Medulla oblongata (tissue), 1 donor: ENCODE results near the gene CIAO2B.
"Not testable (repeated sequence)": the region's sequence is repeated elsewhere in the genome, so short reads cannot be mapped to it uniquely, and the experiment has no call there.

Experiments
- DNase-seq: peaks from one replicate; pipeline ENCODE4 v3.0.0-alpha.2; 2015; ENCODE audit errors: extremely low spot score

Gene CIAO2B

GRCh38 chr16:66903544-66904427, 30.4 kb downstream of the CIAO2B start:
- DNase-seq: no peak

DNA sequence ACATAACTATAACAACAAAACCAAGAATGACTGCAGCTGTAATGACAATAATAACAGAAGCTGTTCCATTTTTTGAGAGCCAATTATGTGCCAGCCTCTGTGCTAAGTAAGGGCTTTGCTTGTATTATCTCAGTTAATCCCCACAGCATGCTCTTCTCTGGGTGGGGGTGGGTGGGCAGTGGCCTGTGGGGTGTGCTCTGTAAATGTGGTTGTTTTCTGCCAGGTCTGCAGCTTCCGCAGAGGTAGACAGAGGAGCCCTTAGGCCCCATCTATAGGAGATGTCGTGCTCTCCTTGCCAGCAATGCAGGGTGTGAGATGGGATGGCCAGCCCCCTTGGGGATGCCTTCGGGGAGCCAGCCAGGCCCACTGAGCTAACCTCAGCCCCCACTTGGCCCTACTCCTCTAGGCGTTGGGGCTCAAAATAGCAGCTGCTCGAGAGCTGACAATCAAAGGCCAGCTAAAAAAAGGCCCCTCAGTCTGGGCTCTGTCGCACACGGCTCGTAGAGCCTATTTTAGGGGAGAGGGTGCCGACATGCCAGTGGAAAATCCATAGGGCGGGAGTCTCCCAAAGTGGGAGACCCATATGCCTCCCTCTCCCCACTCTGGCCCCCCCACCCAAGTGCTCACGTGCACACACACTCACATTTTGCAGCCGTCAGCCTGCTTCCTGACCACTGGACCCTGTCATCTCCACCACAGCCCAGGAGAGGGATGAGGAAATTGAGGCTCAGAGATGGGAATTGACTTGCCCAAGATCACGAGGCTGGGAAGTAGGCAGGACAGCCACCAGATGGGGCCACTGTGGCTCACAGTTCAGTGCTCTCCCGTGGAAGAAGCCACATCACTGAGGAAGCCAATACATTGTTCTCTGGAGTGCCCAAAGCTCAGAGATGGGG, 31.3 kb downstream of the CIAO2B start:
- no peak for DNase-seq

DNA sequence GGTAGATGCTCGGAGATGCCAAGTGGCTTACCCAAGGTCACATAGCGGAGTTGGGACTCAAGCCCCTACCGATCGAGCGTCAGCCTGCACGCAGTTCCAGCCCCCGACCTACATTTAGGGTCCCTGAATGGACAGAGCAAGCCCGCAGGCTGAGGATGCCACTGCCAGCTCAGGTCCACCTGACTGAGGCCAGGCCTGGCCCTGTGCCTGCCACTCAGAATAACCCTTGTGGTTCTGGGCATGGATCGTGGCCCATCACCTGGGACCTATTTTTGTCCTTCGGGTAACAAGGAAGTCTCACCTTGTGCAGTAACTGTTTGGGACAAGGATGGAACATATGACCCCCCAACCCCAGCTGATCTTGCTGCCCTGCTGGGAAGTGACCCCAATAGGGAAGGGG, 32.6 kb downstream of the CIAO2B start:
- DNase-seq: no peak

DNA sequence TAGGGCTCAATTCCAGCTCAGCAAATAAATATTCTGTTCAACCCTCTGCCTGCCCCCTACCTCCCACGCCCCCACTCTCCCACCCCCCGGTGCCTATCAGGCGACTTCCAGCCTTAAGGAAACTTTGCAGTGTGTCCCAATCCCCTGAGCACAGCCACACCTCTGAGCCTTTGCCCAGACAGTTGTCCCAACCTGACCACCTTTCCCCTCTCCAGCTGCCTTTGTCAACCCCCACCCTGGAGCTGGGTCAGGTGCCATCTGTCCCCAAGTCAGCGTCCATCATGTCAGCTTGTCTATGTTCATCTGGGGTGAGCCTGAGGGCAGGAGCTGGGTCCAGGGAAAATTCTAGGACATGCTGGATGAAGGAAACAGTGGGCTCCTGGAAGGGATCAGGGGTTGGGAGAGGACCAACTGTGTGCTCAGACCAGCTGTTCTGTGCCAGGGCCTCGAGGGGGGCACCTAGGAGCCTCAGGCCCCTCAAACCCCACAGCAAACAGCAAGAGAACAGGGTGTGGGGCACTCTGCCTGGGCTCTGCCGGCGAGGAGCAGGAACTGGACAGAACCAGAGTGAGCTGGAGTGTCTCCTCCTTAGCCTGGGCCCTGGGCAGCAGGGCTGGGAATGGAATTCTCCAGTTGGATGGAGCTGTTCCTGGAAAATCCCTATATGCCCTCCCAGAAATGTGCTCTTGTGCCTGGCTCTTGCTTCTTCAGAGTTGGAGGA, 33.3 kb downstream of the CIAO2B start:
- peak; percentile 76 for DNase-seq

- peak; percentile 42 for DNase-seq
Measured at GRCh38 chr16:66899945-66900710, 34.1 kb downstream of the CIAO2B start.

DNA sequence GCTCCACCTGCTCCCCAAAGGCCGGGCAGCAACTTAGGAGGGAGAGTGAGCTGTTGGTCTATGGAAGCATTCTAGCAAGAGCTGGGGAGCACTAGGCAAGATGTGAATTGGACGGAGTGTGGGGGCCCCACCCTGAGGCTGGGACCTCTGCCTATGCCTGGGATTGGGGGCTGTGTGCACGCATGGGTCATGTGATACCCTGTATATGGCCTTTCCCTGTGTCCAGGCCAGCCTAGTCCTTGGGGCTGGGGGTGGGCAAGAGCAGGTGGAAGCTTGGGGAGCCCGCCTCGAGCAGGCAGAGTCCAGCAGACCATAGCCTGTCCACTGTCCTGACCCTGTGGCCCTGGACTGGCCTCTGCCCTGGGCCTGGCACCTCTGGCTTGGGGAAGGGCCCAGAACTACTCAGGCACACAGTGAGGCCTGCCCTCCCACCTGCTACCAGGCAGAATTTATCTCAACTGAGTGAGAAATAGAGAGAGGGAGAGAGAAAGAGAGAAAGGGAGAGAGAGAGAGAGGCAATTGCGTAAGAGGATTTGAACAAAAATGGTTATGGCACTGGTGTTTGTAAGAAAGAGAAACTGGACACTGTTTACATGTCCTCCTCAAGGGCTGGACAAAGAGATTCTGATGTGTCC, 34.8 kb downstream of the CIAO2B start:
- DNase-seq: no peak

DNA sequence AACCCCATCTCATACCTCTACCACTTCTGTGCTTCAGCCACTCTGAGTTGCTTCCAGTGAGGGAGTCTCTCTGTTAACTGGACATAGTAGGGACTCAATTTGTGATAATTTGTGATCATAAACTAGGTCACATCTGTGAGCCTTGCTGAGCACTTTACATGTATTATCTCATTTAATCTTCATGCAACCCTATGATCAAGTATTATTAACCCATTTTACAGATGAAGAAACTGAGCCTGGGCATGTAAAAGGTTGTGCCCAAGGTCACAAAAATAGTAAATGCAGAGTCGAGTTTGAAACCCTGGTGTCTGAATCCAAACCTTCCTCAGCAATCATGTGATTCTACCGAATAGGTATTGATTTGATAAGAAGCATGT, 35.3 kb downstream of the CIAO2B start:
- DNase-seq: no peak

DNA sequence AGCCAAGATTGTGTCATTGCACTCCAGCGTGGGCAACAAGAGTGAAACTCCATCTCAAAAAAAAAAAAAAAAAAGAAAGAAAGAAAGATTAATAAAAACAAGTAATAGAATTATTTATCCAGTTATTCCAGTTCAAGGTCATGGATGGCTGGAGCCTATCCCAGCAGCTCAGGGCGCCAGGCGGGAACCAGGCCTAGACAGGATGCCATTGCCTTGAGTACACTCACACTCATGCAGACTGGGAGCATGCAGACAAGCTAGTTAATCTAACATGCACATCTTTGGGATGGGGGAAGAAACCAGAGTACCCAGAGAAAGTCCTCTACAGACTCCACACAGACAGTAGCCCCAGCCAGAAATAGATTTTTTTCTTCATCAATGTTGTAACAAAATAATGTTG, 36.0 kb downstream of the CIAO2B start:
- no peak for DNase-seq

GRCh38 chr16:66896682-66897081, 37.5 kb downstream of the CIAO2B start:
- DNase-seq: not testable (repeated sequence)

DNA sequence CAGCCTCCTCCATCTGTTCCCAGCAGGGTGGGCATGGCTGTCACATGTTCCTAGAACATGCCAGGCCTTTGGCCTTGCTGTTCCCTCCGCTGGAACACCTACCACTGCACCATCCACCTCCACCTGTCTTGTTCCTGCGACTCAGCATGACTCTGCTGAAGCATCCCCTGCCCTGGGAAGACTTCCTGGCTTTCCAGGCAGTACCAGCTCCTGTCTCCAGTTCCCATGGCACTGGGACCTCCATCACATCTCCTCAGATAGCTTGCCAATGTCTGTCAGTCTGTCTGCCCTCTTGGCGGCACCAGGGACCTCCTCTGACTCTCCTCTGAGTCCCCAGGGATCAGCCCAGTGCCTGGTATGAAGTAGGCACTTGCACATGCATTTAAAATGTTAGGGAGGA, 38.2 kb downstream of the CIAO2B start:
- DNase-seq: no peak

DNA sequence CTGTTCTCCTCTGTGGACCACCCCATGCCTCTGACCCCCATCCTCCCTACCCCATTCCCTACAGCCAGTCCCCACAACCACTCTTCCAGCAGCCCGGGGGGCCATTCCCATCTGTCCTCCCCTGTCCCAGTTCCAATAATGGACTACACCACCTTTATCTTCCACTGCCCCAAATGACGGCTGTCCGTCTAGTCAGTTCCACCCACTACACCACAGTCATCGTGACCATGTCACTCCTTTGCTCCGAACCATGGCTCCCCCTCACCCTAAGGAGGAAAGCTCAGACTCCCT, 38.6 kb downstream of the CIAO2B start:
- DNase-seq: no peak

GRCh38 chr16:66894948-66895688, 39.1 kb downstream of the CIAO2B start:
- peak; percentile 90 for DNase-seq

- DNase-seq: no peak
Measured at GRCh38 chr16:66894055-66894454, 40.1 kb downstream of the CIAO2B start.

DNA sequence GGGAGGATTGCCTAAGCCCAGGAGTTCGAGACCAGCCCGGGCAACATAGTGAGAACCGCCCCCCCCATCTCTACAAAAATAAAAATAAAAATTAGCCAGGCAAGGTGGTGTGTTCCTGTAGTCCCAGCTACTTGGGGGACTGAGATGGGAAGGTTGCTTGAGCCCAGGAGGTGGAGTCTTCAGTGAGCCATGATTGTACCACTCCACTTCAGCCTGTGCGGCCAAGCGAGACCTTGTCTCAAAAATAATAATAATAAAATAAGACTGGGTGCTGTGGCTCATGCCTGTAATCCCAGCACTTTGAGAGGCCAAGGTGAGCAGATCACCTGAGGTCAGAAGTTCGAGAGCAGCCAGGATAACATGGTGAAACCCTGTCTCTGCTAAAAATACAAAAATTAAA, 42.4 kb downstream of the CIAO2B start:
- DNase-seq: no peak

DNA sequence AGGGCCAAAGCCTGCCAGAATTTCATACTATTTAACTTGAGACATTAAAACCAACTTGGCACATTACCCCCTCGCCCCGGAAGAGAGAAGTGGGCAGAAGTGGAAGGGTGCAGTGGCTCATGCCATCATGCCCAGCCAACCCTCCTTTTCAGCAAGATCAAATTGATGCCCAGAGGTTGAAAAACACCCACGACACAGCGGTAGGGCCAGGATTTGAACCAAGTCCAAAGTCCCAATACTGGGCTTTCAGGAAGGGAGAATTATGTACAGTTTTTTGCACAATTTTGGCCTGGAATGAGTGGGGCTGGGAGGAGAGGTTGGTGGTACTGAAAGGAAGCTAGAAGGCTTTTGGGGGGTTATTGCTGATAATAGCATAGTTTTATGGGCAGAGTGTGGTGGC, 42.8 kb downstream of the CIAO2B start:
- DNase-seq: no peak

DNA sequence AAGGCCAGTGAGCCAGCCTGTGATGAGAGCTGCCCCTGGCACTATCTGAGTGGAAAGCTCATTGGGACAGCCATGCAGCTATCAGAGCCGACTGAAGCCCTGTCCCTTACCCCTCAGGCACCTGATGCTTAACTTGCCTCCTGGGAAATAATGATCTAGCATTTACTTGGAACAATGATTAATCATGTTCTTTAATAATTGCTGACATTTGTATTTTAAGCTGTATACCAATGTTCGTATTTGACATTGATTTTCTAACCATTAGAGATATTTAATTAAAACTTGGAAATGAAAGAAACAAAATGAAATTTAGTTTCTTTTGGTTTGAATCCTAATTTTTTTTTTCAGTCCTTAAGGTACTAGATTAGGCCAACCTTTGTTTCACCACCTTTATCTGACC, 43.4 kb downstream of the CIAO2B start:
- no peak for DNase-seq

GRCh38 chr16:66889622-66890021, 44.6 kb downstream of the CIAO2B start:
- no peak for DNase-seq

DNA sequence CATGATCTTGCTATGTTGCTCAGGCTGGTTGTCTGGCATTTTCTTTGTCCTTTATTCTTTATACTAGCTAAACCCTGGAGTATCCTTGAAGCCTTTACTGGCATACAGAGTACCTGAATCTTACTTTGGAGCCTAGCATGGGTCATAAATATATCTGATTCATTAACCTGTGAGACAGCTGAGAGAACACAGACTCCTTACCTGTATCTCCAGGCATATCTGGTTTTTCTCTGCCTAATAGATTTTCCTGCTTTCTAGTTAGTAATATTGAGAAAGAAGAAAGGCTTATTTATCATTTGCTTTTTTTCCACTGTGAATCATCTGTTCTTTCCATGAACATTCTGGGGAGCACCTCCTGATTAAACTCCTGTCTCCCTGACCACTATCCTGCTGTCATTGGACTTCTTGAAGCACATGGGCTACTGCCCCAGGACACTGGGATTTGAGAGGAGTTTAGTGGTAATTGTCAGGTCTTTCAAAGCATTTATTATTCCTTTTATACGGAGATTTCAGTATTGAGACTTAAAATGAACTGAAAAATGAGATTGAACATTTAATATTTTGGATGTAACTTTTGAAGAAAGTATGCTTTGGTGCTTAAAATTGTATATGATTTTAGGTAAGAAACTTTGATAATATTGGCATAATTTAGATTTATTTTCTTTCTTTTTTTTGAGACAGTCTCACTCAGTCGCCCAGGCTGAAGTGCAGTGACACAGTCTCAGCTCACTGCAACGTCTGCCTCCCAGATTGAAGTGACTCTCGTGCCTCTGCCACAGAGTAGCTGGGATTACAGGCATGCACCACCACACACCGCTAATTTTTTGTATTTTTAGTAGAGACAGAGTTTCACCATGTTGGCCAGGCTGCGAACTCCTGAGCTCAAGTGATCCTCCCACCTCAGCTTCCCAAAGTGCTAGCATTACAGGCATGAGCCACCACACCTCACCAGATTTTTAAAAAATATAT, 45.3 kb downstream of the CIAO2B start:
- no peak for DNase-seq

- DNase-seq: no peak
Measured at GRCh38 chr16:66886914-66887313, 47.3 kb downstream of the CIAO2B start.
